ENCODE measurements around the gene RNF19B.

Gene RNF19B

DNA sequence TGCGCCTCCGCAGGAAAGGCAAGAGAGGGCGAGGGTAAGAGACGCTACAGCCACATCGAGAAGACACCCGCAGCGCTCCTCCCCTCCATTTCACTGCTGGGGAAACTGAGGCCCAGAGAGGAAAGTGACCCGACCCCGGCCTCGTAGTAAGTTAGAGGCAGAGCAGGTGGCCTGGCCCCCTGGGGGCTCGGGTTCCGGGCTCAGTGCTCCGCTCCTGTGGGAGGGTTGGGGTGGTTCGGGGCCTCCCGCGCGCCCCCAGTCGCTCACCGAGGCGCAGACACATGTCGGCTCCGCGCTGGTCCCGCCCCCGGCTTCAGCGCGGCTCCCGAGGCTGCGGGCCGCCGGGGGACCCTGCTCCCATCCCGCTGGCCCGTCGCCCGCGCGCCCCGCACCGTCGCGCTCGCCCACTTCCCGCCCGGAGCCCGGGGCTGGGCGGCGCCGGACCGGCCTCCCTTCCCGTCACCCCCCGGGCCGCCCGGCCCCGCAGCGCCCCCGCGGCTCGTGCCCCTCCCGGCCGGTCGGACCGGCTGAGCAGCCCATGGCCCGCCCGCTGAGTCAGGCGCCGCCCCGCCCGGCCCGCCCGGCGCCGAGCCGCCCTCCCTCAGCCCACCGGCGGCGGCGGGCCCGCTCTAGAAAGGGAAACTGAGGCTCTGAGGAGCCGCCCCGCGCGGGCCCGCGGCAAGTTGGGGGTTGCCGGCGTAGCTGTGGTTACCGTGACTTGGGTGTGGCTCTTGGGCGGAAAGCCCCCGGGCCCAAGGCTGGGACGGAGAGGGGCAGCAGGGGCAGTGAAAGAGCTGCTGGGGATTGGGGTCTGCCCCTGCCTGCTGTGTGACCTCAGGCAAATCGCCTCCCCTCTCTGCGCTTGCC is 63.4 kb downstream of the RNF19B start, which contains the start of gene TMEM54:
TMEM54 (minus strand) TSS at position 434 of the 867 bp plus-strand sequence; CDS start at position 283, 151 bp downstream.
- no peak for DNase-seq (ENCODE audit: low spot score)

DNA sequence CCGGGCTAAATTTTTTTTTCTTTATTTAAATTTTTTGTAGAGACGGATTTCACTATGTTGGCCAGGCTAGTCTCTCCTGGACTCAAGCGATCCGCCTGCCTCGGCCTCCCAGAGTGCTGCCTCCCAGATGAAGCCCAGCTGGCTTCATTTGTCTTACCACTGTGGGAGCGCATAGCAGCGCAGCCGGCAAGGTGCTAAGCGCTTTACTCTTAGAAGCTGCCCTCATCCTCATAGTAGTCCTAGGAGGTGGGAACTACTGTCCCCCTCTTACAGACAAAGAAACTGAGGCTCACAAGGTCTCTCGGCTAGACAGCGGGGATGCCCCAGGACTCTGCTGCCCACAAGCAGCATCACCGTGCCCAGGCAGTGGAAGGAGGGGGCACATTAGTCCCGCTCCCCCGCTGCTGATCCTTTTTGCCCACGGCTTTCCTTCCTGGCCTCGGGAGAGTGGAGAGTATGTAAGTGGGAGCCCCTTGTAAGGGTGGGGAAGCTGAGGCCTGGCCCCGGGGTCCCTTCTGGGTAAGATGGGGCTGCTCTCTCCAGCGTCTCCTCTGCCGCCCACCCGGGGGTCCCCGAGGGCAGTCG is 64.1 kb downstream of the RNF19B start:
- no peak for DNase-seq (ENCODE audit: low spot score)

GRCh38 chr1:32899586-32900296 is 64.9 kb downstream of the RNF19B start:
- no peak for DNase-seq (ENCODE audit: low spot score)

- DNase-seq (ENCODE audit: low spot score), result no peak
These were observed 65.7 kb downstream of the RNF19B start for GRCh38 chr1:32898958-32899357.

DNA sequence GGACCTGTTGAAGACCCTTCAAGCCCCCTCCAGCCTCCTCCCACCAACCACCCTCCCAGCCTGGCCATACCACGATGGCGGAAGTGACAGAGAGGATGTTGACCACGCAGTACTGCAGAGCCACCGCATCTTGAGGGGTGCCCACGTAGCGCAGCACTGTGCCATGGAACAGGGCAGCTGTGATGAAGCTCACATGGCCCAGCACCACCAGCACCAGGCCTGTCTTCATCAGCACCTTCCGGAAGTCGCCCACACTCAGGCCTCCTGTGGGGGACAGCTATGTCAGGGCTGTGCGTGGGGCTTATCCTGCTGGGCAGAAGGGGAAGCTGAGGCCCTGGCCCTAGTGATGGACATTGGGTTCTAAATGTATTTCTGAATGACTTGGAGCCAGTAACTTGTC is 66.6 kb downstream of the RNF19B start:
- DNase-seq (ENCODE audit: low spot score), result no peak

- no peak for DNase-seq (ENCODE audit: low spot score)
These were observed 67.2 kb downstream of the RNF19B start for GRCh38 chr1:32897082-32898049.

DNA sequence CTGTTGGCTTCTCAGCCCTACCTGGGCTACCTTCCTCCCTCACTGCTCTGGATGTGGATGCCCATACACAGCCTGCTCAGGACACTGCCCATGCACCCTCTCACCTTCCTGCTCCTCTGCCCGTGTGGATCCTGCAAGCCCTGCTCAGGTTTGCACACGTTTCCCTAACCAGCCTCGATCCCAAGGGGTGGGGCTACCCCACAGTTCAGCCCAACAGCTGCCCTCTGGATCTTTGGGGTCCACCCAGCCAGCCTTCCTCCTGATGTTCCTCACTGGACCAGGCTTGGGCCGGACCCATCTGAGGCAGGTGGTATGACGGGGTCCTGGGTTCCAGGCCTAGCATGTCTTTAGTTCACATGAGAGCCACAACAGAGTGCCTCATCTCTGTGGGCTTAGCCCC is 68.2 kb downstream of the RNF19B start:
- no peak for DNase-seq (ENCODE audit: low spot score)

DNA sequence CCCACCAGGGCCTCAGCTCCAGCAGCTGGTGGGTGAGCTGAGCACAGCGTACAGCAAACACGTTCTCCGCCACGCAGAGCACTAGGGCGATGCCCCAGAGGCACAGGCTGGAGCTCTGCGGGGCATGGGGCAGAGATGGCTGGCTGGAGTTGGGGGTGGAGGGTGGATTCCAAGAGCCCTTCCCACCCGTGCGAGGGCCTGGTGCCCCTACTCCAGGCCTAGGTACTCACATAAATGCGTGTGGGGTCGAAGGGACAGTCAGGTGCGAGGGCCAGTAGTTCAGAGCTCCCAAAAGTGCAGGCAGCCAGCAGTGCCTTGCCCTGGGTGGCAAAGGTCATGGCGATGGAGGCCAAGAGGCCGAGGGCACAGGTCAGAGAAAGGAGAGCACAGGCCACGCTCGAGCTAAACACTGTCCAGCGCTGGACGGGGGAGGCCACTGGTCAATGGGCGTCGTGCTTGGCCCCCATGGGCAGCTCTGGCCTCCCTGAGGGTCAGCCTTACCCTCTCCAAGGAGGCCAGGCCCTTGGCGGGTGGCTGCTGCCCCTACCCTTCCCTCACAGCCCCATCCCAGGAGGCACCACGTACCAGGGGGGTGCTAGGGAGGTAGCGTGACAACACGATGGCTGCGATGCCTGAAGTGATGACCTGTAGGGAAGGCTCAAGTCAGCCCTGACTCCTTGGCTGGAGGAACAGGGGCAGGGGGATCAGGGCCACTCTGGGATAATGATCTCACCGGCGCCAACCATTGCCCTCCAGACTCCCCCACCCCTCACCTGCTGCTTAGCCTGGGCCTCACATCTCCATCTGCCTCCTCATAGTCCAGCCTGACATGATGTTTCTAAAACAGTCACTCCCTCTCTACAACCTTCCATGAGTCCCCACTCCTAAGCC is 69.0 kb downstream of the RNF19B start:
- no peak for DNase-seq (ENCODE audit: low spot score)

DNA sequence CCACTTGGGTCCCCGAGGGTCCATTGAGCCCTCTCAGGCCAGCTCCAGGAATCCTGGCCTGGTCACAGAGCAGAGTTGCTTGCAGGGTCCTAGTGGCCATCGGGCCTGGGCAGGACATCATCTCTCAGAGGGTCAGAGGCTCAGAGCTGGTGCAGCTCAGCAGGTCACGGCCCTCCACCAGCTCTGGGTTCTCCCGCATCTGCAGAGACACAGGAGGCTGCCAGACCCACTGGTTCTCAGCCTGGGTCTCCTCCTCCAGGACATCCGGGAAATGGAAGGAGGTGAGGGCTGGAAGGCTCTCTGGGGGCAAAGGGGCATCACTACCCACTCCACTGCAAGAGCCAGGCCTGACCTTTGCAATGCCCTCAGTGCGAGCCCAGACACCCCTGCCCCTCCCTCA is 69.9 kb downstream of the RNF19B start:
- DNase-seq (ENCODE audit: low spot score), result no peak

- no peak for DNase-seq (ENCODE audit: low spot score)
These were observed 70.5 kb downstream of the RNF19B start for GRCh38 chr1:32894019-32894600.

DNA sequence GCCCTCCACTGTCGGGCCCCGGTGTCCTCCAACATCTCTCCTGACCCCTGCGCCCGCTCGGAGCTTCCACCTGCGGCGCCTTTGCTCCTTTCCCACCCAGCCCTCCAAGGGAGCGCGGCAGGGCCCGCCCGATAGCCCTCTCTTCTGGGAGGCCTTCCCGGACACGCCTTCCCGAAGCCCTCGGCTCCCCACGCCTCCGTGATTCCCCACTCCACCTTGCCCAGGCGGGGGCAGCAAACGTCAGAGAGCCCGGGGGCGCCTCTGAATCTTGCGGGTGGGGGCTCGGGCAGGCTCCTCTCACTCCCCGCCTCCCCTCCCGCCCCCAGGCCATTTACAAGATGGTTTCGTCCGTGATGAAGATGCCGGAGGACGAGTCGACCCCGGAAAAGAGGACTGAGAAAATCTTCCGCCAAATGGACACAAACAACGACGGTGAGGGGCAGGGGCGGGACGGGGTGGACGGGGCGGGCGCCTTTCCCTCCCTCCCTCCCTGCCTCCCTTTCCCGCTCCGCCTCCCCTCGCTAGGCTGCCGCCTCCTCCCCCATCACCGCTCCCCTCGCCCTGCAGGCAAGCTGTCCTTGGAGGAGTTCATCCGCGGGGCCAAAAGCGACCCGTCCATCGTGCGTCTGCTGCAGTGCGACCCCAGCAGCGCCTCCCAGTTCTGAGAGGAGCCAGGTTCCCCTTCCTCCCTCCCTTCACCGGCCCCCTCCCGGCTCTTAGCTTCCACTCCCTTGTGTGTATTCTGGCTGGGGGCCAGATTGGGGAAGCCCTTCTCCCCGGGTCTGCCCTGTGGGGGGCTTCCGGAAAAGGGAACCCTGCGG is 71.2 kb downstream of the RNF19B start:
- no peak for DNase-seq (ENCODE audit: low spot score)

- no peak for DNase-seq (ENCODE audit: low spot score)
These were observed 72.0 kb downstream of the RNF19B start for GRCh38 chr1:32892368-32893197.

DNA sequence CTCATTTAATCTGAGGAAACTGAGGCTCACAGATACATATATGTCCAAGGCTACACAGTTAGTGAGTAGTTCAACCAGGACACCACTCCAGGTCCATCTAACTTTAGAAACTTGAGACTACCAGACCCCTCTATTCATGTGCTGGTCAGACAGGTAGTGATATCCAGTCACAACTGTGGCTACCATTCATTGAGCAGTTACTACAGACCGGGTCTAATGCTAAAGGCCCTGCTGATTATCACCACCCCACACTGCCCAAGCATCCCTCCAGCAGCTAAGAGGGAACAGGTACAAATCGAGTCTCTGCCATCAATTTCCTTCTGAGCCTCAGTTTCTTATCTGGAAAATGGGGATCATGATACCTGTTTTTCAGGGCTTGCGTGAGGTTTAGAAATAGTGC is 73.0 kb downstream of the RNF19B start:
- no peak for DNase-seq (ENCODE audit: low spot score)

DNA sequence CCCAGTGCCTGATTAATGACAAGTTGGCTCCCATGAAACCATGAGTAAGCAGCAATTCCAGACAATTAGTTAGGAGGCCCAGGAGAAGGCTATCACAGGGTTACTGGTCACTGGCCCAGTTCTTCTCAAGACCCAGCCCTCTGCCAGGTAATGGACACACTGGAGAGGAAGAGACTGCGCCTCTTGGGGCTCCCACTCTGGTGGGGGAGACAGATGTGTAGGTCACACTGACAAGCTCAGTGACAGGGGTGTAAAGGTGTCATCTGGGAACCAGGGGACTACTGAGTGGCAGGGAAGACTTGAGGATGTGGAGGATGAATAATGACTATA is 73.4 kb downstream of the RNF19B start:
- DNase-seq (ENCODE audit: low spot score), result no peak

GRCh38 chr1:32890516-32891240 is 73.9 kb downstream of the RNF19B start:
- no peak for DNase-seq (ENCODE audit: low spot score)

- no peak for DNase-seq (ENCODE audit: low spot score)
These were observed 74.8 kb downstream of the RNF19B start for GRCh38 chr1:32889731-32890278.

- no peak for DNase-seq (ENCODE audit: low spot score)
These were observed 75.8 kb downstream of the RNF19B start for GRCh38 chr1:32888677-32889420.
